ENCODE data around the gene FAM193B.
"Not testable (repeated sequence)": the region's sequence is repeated elsewhere in the genome, so short reads cannot be mapped to it uniquely, and the experiment has no call there.

FAM193B gene

GRCh38 chr5:177537389-177538361 lies 16.7 kb downstream of the FAM193B start:
- peak; percentile 85 for DNase-seq (ENCODE audit: low spot score)

- DNase-seq (ENCODE audit: low spot score), result no peak
Measured at GRCh38 chr5:177536386-177536785, 18.0 kb downstream of the FAM193B start.

GRCh38 chr5:177535125-177535524 lies 19.2 kb downstream of the FAM193B start:
- DNase-seq (ENCODE audit: low spot score), result no peak

- DNase-seq (ENCODE audit: low spot score), result not testable (repeated sequence)
Measured at GRCh38 chr5:177534433-177534832, 19.9 kb downstream of the FAM193B start.

- no peak for DNase-seq (ENCODE audit: low spot score)
Measured at GRCh38 chr5:177531209-177531940, 23.0 kb downstream of the FAM193B start.

GRCh38 chr5:177530638-177531037 lies 23.7 kb downstream of the FAM193B start:
- DNase-seq (ENCODE audit: low spot score), result no peak

- no peak for DNase-seq (ENCODE audit: low spot score)
Measured at GRCh38 chr5:177529247-177530203, 24.8 kb downstream of the FAM193B start.

GRCh38 chr5:177528631-177529030 lies 25.7 kb downstream of the FAM193B start:
- DNase-seq (ENCODE audit: low spot score), result no peak

- no peak for DNase-seq (ENCODE audit: low spot score)
Measured at GRCh38 chr5:177527595-177527994, 26.8 kb downstream of the FAM193B start.

GRCh38 chr5:177526791-177527190 lies 27.6 kb downstream of the FAM193B start:
- no peak for DNase-seq (ENCODE audit: low spot score)

GRCh38 chr5:177526191-177526590 lies 28.2 kb downstream of the FAM193B start:
- no peak for DNase-seq (ENCODE audit: low spot score)

- DNase-seq (ENCODE audit: low spot score), result no peak
Measured at GRCh38 chr5:177524941-177525655, 29.3 kb downstream of the FAM193B start.

GRCh38 chr5:177524539-177524900 lies 29.8 kb downstream of the FAM193B start:
- no peak for DNase-seq (ENCODE audit: low spot score)

- no peak for DNase-seq (ENCODE audit: low spot score)
Measured at GRCh38 chr5:177523711-177524538, 30.4 kb downstream of the FAM193B start.

- no peak for DNase-seq (ENCODE audit: low spot score)
Measured at GRCh38 chr5:177520916-177521513, 33.3 kb downstream of the FAM193B start.

- no peak for DNase-seq (ENCODE audit: low spot score)
Measured at GRCh38 chr5:177520271-177520670, 34.1 kb downstream of the FAM193B start.

GRCh38 chr5:177519463-177520235 lies 34.7 kb downstream of the FAM193B start:
- DNase-seq (ENCODE audit: low spot score), result no peak

GRCh38 chr5:177516601-177517568 lies 37.5 kb downstream of the FAM193B start, which contains the start of gene DDX41:
Gene DDX41, minus strand, starts transcription at chr5:177516961. Its CDS starts 16 bp downstream, at chr5:177516945.
- peak; percentile 100 for DNase-seq (ENCODE audit: low spot score)
